ENCODE data around the gene MAPK8IP1. TPM values are rescaled to one million over a fixed set of nuclear protein-coding genes. Genes with fewer than 3 reads are reported as not detected.

The MAPK8IP1 gene
- total RNA-seq, 1 experiment from 2014 or later, result 8.2 TPM

- H3K27me3 Mint-ChIP-seq (ENCODE audit: insufficient read depth, unreplicated experiment), result no peaks in the 10 kb centered on the region
- POLR2A ChIA-PET, result interaction anchor here (1.4 kb wide), 2 partner anchors 86 to 322 kb away, joined by 4 read pairs; no protein-coding TSS in a partner anchor
These were observed 35.4 kb downstream of the MAPK8IP1 start for GRCh38 chr11:45920531-45921477.

GRCh38 chr11:45921561-45922424 lies 36.3 kb downstream of the MAPK8IP1 start:
- ChIA-PET CTCF (interaction anchor here (0.5 to 2.5 kb wide), 6 partner anchors 8 to 297 kb away, joined by 3 to 22 read pairs (median 4); no protein-coding TSS in a partner anchor), POLR2A (interaction anchor here (0.5 to 1.4 kb wide), 11 partner anchors 13 to 1505 kb away, joined by 3 to 6 read pairs (median 3); partner anchors contain the start of gene PSMC3)
- DNase-seq, result peak; percentile 98
- peaks cover 14% of the 10 kb centered on the region for H3K4me1 ChIP-seq
- Mint-ChIP-seq H3K9me3 (ENCODE audit: unreplicated experiment) (no peaks in the 10 kb centered on the region), H3K4me3 (ENCODE audit: unreplicated experiment) (peak overlapping the region; percentile 86), H3K27me3 (ENCODE audit: insufficient read depth, unreplicated experiment) (no peaks in the 10 kb centered on the region), H3K36me3 (ENCODE audit: insufficient read depth, unreplicated experiment) (peaks cover 43% of the 10 kb centered on the region), H3K4me1 (ENCODE audit: low read depth, unreplicated experiment) (peaks cover 14% of the 10 kb centered on the region), H3K27ac (ENCODE audit: unreplicated experiment) (peak overlapping the region; percentile 93)
- no peaks in the 10 kb centered on the region; the same call in none of the 2 replicates for H3K36me3 ChIP-seq (ENCODE audit: control insufficient read depth, insufficient read depth, low read length)
- intact Hi-C loops (cut with micrococcal nuclease; ENCODE audit: unreplicated experiment), result loop anchor here (1.0 kb wide), 2 partner anchors 22 to 74 kb away; partner anchors contain the start of gene CRY2
- TF ChIP-seq CTCF (IDR thresholded peaks at IDR 0.05; ENCODE audit: insufficient read depth in 1 of 2, low read depth in 1 of 2, low read length in 1 of 2, severe bottlenecking in 1 of 2, unreplicated experiment in 1 of 2), result no peak
- no peaks in the 10 kb centered on the region for H3K27me3 ChIP-seq (replicated peaks; ENCODE audit: control insufficient read depth, insufficient read depth, low read length)
- TSS peak; percentile 14 for BruUV-seq (replicated peaks)
- H3K4me3 ChIP-seq (ENCODE audit: low read depth, low read length), result peak overlapping the region; percentile 56
- H3K9me3 ChIP-seq, result no peaks in the 10 kb centered on the region

More at GRCh38 chr11:45920531-45921477, 35.4 kb downstream of the MAPK8IP1 start:
- BruUV-seq (replicated peaks), result no TSS peak
- CTCF ChIA-PET, result no interaction called here
- Mint-ChIP-seq H3K4me1 (ENCODE audit: low read depth, unreplicated experiment) (peaks cover 14% of the 10 kb centered on the region), H3K27ac (ENCODE audit: unreplicated experiment) (peak overlapping the region; percentile 93), H3K9me3 (ENCODE audit: unreplicated experiment) (no peaks in the 10 kb centered on the region), H3K36me3 (ENCODE audit: insufficient read depth, unreplicated experiment) (peaks cover 36% of the 10 kb centered on the region), H3K4me3 (ENCODE audit: unreplicated experiment) (peak overlapping the region; percentile 86)
- Histone ChIP-seq H3K4me3 (ENCODE audit: low read depth, low read length) (no peak overlapping the region), H3K9me3 (no peaks in the 10 kb centered on the region), H3K36me3 (ENCODE audit: control insufficient read depth, insufficient read depth, low read length) (no peaks in the 10 kb centered on the region; the same call in 1 of the 2 replicates), H3K27me3 (replicated peaks; ENCODE audit: control insufficient read depth, insufficient read depth, low read length) (no peaks in the 10 kb centered on the region), H3K4me1 (peaks cover 17% of the 10 kb centered on the region)
- TF ChIP-seq CTCF (IDR thresholded peaks at IDR 0.05; ENCODE audit: insufficient read depth in 1 of 2, low read depth in 1 of 2, low read length in 1 of 2, severe bottlenecking in 1 of 2, unreplicated experiment in 1 of 2), result no peak
- peak in 1 of 2 experiments; percentile 27 for DNase-seq
- intact Hi-C loops (cut with micrococcal nuclease; ENCODE audit: unreplicated experiment), result no loop called here
